ENCODE measurements around the gene IL13RA2. TPM values are rescaled to one million over a fixed set of nuclear protein-coding genes. Genes with fewer than 3 reads are reported as not detected.

Gene IL13RA2
- total and polyA plus RNA-seq, 4 donors = 1.9 to 5.4 (median 2.8) TPM

DNA sequence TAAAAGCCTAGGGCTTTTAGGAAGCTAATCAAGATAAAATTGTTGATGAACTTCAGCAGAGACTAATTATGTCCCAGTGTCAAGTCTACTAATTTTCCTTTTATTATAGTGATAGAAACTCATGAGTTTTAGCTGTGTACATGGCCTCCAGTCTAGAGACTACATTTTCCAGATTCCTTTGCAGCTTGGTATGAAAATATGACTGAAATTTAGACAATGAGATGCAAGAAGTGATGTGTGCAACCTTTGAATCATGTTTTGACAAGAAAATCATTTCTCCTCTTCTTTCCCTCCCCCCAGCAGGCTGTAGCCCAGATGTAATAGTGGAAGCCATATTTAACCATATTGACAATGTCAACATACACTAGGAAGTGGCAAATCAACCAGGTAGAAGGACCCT is 30.3 kb upstream of the IL13RA2 start:
- H3K9me3 ChIP-seq (ENCODE audit: control insufficient read depth in 4 of 4, low read length in 3 of 4) = no peaks in the 10 kb centered on the region
- no peak overlapping the region for H3K4me3 ChIP-seq (ENCODE audit: low read depth in 1 of 3, low read length in 3 of 3)
- DNase-seq (ENCODE audit: low spot score) = no peak
- H3K27ac ChIP-seq (ENCODE audit: low read depth in 1 of 2, low read length in 2 of 2) = no peak overlapping the region
- H3K27me3 ChIP-seq (ENCODE audit: control insufficient read depth in 4 of 4, insufficient read depth in 4 of 4, low read length in 3 of 4) = peaks cover 0 to 5% (median 0%) of the 10 kb centered on the region in 4 donors
- no peaks in the 10 kb centered on the region for H3K36me3 ChIP-seq (ENCODE audit: control insufficient read depth in 4 of 4, insufficient read depth in 3 of 4, low read depth in 1 of 4, low read length in 3 of 4)
- H3K4me1 ChIP-seq (ENCODE audit: control insufficient read depth in 4 of 4, insufficient read depth in 4 of 4, low read length in 3 of 4) = no peaks in the 10 kb centered on the region
- H3K9ac ChIP-seq (ENCODE audit: low read depth in 1 of 2, low read length in 2 of 2) = no peak overlapping the region
- TF ChIP-seq FOXA2 (IDR thresholded peaks at IDR 0.05) = no peak
- TF ChIP-seq CTCF (IDR thresholded peaks at IDR 0.05; ENCODE audit: low read depth, low read length, missing input control) = no peak
- TF ChIP-seq FOXA1 (IDR thresholded peaks at IDR 0.05) = no peak
- no peak for TF ChIP-seq YY1 (IDR thresholded peaks at IDR 0.05)
- TF ChIP-seq NR2F2 (IDR thresholded peaks at IDR 0.05) = no peak
- no peak for TF ChIP-seq HNF4G (IDR thresholded peaks at IDR 0.05)
- TF ChIP-seq RAD21 (IDR thresholded peaks at IDR 0.05) = no peak
- TF ChIP-seq EGR1 (IDR thresholded peaks at IDR 0.05; ENCODE audit: low read depth in 2 of 2) = no peak
- TF ChIP-seq HNF4A (conservative IDR thresholded peaks at IDR 0.05) = no peak

GRCh38 chrX:115047181-115047580 is 29.8 kb upstream of the IL13RA2 start:
- no peak for TF ChIP-seq SP1 (IDR thresholded peaks at IDR 0.05)
- no peak for TF ChIP-seq HNF4A (conservative IDR thresholded peaks at IDR 0.05)
- TF ChIP-seq, protein P1, sequence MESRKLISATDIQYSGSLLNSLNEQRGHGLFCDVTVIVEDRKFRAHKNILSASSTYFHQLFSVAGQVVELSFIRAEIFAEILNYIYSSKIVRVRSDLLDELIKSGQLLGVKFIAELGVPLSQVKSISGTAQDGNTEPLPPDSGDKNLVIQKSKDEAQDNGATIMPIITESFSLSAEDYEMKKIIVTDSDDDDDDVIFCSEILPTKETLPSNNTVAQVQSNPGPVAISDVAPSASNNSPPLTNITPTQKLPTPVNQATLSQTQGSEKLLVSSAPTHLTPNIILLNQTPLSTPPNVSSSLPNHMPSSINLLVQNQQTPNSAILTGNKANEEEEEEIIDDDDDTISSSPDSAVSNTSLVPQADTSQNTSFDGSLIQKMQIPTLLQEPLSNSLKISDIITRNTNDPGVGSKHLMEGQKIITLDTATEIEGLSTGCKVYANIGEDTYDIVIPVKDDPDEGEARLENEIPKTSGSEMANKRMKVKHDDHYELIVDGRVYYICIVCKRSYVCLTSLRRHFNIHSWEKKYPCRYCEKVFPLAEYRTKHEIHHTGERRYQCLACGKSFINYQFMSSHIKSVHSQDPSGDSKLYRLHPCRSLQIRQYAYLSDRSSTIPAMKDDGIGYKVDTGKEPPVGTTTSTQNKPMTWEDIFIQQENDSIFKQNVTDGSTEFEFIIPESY (IDR thresholded peaks at IDR 0.05) = no peak
- no peak for TF ChIP-seq FOXA2 (IDR thresholded peaks at IDR 0.05)
- TF ChIP-seq HNF4G (IDR thresholded peaks at IDR 0.05) = no peak
- TF ChIP-seq REST (IDR thresholded peaks at IDR 0.05) = no peak

More at GRCh38 chrX:115047181-115047580, 29.8 kb upstream of the IL13RA2 start:
- Histone ChIP-seq H3K9ac (ENCODE audit: low read depth in 1 of 2, low read length in 2 of 2) (no peak overlapping the region), H3K9me3 (ENCODE audit: control insufficient read depth in 4 of 4, low read length in 3 of 4) (no peaks in the 10 kb centered on the region), H3K27ac (ENCODE audit: low read depth in 1 of 2, low read length in 2 of 2) (no peak overlapping the region), H3K36me3 (ENCODE audit: control insufficient read depth in 4 of 4, insufficient read depth in 3 of 4, low read depth in 1 of 4, low read length in 3 of 4) (no peaks in the 10 kb centered on the region), H3K4me1 (ENCODE audit: control insufficient read depth in 4 of 4, insufficient read depth in 4 of 4, low read length in 3 of 4) (no peaks in the 10 kb centered on the region), H3K4me3 (ENCODE audit: low read depth in 1 of 3, low read length in 3 of 3) (no peak overlapping the region), H3K27me3 (ENCODE audit: control insufficient read depth in 4 of 4, insufficient read depth in 4 of 4, low read length in 3 of 4) (peaks cover 0 to 5% (median 0%) of the 10 kb centered on the region in 4 donors)
- no peak for DNase-seq (ENCODE audit: low spot score)
